HUES6 (cell line): Measurements from ENCODE around the gene LOXL4.

Source experiments
- H3K27ac ChIP-seq: 2 replicates; pipeline ENCODE4 v1.7.0; 2013; ENCODE audit warnings: low read depth, mild to moderate bottlenecking, low read length, inconsistent platforms
- H3K27me3 ChIP-seq: 2 replicates; pipeline ENCODE4 v1.6.1; 2013; ENCODE audit warnings: low read length; ENCODE audit not compliant: control insufficient read depth, insufficient read depth
- H3K36me3 ChIP-seq: 2 replicates; pipeline ENCODE4 v1.6.1; 2013; ENCODE audit warnings: low read length; ENCODE audit not compliant: control insufficient read depth, insufficient read depth
- H3K4me1 ChIP-seq: 2 replicates; pipeline ENCODE4 v1.6.1; 2013; ENCODE audit warnings: low read length; ENCODE audit not compliant: control insufficient read depth, insufficient read depth
- H3K4me3 ChIP-seq: 2 replicates; pipeline ENCODE4 v1.5.1; 2013; ENCODE audit warnings: low read depth, low read length
- H3K9ac ChIP-seq: one replicate; pipeline ENCODE4 v1.6.1; 2013; ENCODE audit warnings: mild to moderate bottlenecking, low read length
- H3K9me3 ChIP-seq: 2 replicates; pipeline ENCODE4 v1.6.1; 2013; ENCODE audit warnings: low read depth, low read length; ENCODE audit not compliant: control insufficient read depth, insufficient read depth

Gene LOXL4

GRCh38 chr10:98215373-98215772 lies 52.6 kb downstream of the LOXL4 start:
- H3K9me3 ChIP-seq, result peaks cover 9% of the 10 kb centered on the region; the same call in 1 of the 2 replicates
- no peak overlapping the region for H3K4me3 ChIP-seq
- no peaks in the 10 kb centered on the region for H3K4me1 ChIP-seq
- no peak overlapping the region for H3K27ac ChIP-seq
- no peak overlapping the region for H3K9ac ChIP-seq
- no peaks in the 10 kb centered on the region for H3K36me3 ChIP-seq
- no peaks in the 10 kb centered on the region for H3K27me3 ChIP-seq

GRCh38 chr10:98213740-98214139 lies 54.3 kb downstream of the LOXL4 start:
- Histone ChIP-seq H3K27ac (no peak overlapping the region), H3K36me3 (peaks cover 10% of the 10 kb centered on the region), H3K27me3 (no peaks in the 10 kb centered on the region), H3K9ac (no peak overlapping the region), H3K4me1 (no peaks in the 10 kb centered on the region), H3K9me3 (peaks cover 5% of the 10 kb centered on the region; the same call in 1 of the 2 replicates), H3K4me3 (no peak overlapping the region)

- H3K9ac ChIP-seq, result no peak overlapping the region
- peaks cover 3% of the 10 kb centered on the region; the same call in 1 of the 2 replicates for H3K9me3 ChIP-seq
- no peaks in the 10 kb centered on the region for H3K4me1 ChIP-seq
- no peak overlapping the region for H3K4me3 ChIP-seq
- H3K36me3 ChIP-seq, result peaks cover 12% of the 10 kb centered on the region
- no peak overlapping the region for H3K27ac ChIP-seq
- H3K27me3 ChIP-seq, result no peaks in the 10 kb centered on the region
Measured at GRCh38 chr10:98212196-98212595, 55.8 kb downstream of the LOXL4 start.

GRCh38 chr10:98209441-98209840 lies 58.6 kb downstream of the LOXL4 start:
- no peaks in the 10 kb centered on the region for H3K27me3 ChIP-seq
- no peaks in the 10 kb centered on the region for H3K4me1 ChIP-seq
- H3K9ac ChIP-seq, result no peak overlapping the region
- no peak overlapping the region for H3K27ac ChIP-seq
- peaks cover 12% of the 10 kb centered on the region for H3K36me3 ChIP-seq
- H3K4me3 ChIP-seq, result no peak overlapping the region
- no peaks in the 10 kb centered on the region for H3K9me3 ChIP-seq

GRCh38 chr10:98208925-98209324 lies 59.1 kb downstream of the LOXL4 start:
- no peak overlapping the region for H3K4me3 ChIP-seq
- no peaks in the 10 kb centered on the region for H3K9me3 ChIP-seq
- H3K36me3 ChIP-seq, result peaks cover 12% of the 10 kb centered on the region
- no peak overlapping the region for H3K27ac ChIP-seq
- H3K27me3 ChIP-seq, result no peaks in the 10 kb centered on the region
- H3K4me1 ChIP-seq, result no peaks in the 10 kb centered on the region
- H3K9ac ChIP-seq, result no peak overlapping the region

GRCh38 chr10:98205351-98205750 lies 62.6 kb downstream of the LOXL4 start:
- Histone ChIP-seq H3K36me3 (peaks cover 12% of the 10 kb centered on the region), H3K9ac (no peak overlapping the region), H3K4me3 (no peak overlapping the region), H3K27ac (no peak overlapping the region), H3K27me3 (no peaks in the 10 kb centered on the region), H3K4me1 (no peaks in the 10 kb centered on the region), H3K9me3 (no peaks in the 10 kb centered on the region)

- Histone ChIP-seq H3K9me3 (no peaks in the 10 kb centered on the region), H3K27ac (no peak overlapping the region), H3K9ac (no peak overlapping the region), H3K4me3 (no peak overlapping the region), H3K36me3 (no peaks in the 10 kb centered on the region), H3K4me1 (no peaks in the 10 kb centered on the region; the same call in 1 of the 2 replicates), H3K27me3 (no peaks in the 10 kb centered on the region)
Measured at GRCh38 chr10:98202378-98202777, 65.6 kb downstream of the LOXL4 start.

GRCh38 chr10:98201760-98202159 lies 66.2 kb downstream of the LOXL4 start:
- Histone ChIP-seq H3K4me1 (no peaks in the 10 kb centered on the region; the same call in 1 of the 2 replicates), H3K36me3 (no peaks in the 10 kb centered on the region), H3K9me3 (no peaks in the 10 kb centered on the region), H3K4me3 (no peak overlapping the region), H3K27ac (no peak overlapping the region), H3K27me3 (no peaks in the 10 kb centered on the region), H3K9ac (no peak overlapping the region)
